ENCODE measurements around the gene FAM47B.

The FAM47B gene

DNA sequence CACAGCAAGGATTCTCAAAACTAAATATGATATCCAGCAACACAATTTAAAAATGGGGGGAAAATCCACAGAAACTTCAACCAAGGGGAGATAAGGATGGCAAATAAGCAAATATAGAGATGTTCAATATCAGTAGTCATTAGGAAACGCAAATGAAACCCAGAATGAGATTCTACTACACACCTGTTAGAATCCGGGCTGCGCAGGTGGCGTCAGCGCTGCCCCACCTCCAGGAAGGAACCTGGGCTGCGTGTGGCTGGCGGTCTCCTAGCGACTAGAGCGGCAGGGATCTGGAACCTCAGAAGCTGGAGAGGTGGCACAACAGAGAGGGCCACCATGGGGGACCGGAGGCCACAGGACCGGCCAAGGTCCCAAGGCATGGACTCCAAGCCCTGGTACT lies at the start of gene FAM47B:
TSS of gene FAM47B (plus strand) at position 301 of the 400 bp plus-strand sequence. CDS start at position 337, 36 bp downstream.
- no peak for DNase-seq

DNA sequence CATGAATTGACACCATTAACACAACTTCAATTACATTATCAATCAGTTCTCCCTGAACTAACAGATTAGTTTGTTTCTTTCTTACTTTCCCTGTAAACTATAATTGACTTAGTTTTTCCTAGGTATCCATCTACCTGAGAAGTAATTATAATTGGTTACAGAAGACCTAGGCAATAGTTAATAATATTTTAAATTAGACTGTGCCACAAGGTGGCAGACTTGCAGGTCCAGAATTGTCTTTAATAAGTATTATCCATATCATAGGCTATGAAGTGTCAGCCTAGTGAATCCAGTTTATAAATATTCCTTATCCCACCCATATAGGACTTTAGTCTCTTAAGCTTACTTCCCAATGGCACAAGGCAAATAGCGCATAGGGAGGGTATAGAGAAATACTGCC lies 48.9 kb upstream of the FAM47B start:
- DNase-seq = no peak

DNA sequence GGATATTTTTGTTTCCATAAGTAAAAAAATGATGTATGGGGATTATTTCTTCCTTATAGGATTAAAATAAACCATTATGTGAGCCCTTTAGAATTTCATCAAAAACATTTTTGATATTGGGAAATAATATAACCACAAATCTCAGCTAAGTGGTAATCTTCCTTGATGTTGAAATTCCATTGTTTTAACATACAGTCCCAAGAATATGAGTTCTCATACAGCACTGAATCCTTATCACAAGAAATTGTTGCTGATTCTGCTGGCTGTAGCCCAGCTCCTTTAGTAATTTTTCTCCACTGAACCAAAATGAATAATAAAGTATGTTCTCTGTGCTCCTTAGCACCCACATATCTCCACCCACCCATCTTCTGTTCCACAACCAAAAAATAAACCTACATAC lies 41.9 kb upstream of the FAM47B start:
- DNase-seq = no peak

DNA sequence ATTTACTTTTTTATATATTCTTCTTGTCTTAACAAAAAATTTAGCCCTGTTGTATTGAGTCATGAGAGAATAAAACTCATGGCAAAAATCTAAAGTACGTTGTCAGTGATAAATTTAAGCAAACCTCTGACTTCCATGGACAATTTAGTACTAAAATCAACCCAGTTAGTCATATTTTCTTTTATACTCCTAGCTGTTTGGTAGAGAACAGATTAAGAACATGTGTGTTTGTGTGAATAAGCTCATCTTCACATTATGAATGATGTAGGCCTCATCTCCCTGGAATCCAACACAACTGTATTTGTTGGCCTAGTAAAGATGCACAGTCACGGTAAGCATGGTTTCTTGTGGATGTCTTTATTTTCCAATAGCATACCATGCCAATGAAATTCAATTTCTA lies 40.8 kb upstream of the FAM47B start:
- no peak for DNase-seq

DNA sequence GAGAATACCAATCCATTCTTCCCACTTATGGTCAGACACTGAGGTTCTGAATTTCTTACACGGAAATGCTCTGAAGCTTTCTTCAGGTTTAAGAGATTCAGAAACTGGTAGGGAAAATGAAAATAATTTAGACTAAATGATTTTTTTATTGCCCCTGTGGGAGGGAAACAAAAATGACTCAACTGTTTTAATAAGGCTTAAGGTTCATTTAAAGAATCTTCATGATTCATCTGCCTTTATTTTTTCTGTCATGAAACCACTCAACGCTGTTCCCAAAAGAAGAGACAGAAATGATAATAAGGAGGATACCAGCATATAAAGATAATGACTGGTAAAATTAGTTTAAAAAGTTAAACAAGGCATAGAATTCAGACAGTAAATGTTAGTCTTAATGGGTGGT lies 39.3 kb upstream of the FAM47B start:
- DNase-seq = no peak

DNA sequence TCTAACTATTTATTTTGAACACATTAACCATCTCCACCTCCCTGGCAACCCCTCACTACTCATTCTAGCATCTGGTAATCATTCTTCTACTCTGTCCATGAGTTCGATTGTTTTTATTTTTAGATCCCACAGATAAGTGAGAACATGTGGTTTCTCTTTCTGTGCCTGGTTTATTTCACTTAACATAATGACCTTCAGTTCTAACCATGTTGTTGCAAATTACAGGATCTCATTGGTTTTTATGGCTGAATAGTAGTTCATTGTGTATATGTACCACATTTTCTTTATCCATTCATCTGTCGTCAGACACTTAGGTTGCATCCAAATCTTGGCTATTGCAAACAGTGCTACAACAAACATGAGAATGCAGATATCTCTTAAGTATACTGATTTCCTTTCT lies 33.4 kb upstream of the FAM47B start:
- no peak for DNase-seq

DNA sequence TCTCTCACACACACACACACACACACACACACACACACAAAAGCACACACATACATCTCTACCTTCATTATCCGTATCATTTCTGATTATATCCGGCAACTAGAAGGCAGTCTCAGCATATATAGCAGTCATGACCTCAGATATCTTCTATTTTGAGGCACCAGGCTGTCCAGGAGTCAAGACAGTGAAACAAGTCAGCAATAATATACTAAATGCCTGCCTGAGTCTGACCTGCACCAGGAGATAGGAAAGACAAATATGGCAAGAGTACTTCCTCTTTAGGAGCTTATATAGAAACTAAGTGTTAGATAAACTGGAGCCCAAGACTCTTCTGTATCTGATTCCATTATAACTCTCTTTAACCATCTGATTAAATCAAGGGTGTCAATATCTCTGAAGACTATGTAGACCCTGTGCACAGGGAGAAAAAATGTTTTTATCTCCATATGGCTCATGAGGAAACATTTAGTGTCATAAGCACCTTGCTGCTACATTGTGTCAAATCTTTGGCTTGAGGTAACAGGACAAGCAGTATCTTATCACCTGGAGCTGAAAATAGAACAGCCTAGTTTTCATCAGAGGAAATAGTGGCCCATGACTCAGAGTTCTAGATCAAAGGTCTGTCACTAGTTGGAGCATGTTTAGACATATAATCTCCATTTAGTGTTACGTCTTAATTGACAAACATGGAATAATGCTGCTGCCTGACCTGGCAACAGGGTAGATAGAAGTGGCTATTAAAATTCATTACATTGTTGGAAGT lies 27.0 kb upstream of the FAM47B start:
- DNase-seq = no peak

DNA sequence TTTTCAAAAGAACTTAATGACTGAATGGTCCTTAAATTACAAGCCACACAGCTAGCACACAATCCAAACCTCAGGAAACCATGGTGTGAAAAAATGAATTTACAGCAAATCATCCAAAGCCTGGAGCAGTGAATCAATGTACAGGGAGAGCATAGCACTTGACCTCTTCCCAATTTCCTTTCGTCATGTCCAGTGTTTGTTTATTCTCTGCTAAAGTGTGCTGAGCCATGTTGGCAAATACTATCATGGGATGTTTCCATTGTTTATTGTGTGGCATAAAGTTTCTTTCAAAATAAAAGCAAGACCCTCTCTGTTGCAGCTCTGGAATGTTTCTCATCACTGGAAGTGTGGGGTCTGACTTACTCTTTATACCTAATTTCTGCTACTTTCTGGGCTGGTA lies 25.4 kb upstream of the FAM47B start:
- no peak for DNase-seq

DNA sequence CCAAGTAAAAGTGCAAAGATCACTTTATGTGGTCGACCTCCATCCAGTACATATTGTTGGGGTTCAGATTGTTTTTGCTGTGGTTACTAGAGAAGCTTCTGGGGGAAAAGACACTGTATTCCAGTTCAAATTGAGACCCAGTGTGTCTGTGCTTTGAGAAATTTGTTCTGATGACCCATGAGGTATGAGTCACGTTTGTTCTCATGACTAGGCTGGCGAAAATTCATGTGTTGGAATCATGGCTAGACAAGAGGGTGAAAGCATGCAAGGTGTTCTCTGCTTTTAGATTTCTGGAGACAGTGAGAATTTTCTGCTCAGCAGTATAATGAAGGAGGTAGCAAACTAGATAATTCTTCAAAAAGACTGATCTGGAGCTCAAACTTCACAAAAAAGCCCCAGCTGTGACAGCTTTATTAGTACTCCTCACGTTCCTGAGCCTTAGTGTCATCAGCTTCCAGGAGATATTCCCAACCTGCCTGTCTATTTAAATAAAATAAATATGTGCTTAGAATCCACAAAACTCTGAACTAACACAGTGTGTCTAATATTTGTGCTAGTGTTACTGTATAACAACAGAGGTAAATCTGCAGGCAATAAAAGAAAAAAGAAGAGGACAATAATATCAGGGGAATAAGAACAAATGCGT lies 24.4 kb upstream of the FAM47B start:
- DNase-seq = no peak

DNA sequence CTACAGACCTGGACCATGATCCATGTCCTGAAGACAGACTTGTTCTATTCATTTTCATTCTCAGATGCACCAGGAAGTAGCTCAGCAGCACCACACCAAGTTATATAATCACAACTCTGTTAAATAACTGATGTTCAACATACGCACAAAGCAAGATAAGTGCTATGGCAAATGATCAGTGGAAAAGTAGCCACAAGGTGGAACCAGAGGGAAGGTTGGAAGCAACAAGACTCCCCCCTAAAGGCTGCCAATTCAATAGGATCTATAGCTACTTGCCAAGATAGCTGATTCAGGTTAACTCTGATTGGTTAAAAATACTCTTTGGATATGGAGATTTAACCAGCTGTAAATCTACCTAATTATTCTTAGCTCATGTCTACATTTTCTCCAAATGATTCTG lies 23.7 kb upstream of the FAM47B start:
- no peak for DNase-seq

DNA sequence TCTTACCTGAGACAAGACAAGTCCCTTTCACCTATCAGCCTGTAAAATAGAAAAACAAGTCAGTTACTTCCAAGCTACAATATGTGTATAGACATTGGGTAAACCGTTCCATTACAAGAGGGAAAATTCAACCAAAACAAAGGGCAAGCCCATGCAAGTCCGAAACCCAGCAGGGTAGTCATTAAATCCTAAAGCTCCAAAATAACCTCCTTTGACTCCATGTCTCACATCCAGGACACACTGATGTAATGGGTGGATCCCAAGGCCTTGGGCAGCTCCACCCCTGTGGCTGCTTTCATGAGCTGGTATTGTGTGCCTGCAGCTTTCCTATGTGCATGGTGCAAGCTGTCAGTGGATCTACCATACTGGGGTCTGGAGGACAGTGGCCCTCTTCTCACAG lies 14.7 kb upstream of the FAM47B start:
- DNase-seq = no peak

DNA sequence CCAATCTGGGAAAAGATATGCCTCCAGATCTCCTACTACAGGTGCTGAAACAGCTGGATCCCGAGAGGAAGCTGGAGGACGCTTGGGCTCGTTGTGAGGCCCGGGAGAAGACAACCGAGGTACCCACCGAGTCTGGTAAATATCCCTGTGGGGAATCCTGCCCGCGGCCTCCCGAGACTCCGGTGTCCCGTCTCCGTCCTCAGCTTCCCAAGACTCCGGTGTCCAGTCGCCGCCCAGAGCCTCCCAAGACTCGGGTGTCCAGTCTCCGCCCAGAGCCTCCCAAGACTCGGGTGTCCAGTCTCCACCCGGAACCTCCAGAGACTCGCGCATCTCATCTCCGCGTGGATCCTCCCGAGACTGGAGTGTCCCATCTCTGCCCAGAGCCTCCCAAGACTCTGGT lies 639 bp downstream of the FAM47B start:
- no peak for DNase-seq

DNA sequence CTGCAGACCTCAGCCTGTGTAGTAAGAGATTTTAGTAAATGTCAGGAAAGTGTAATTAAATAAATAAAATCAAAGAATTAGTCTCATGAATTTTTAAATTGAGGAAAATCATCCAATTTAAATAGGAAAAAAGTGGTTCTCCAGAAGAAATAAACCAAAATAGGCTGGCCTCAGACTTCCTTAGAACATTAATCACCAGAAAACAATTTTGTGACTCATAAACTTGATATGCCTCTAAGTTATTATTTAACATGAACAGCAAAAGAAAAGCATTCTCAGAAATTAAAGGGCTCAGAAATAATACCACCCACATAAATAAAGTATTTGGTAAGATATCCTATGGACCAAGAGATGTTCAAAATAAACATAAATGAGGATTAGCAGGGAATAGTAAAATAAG lies 14.3 kb downstream of the FAM47B start:
- no peak for DNase-seq

DNA sequence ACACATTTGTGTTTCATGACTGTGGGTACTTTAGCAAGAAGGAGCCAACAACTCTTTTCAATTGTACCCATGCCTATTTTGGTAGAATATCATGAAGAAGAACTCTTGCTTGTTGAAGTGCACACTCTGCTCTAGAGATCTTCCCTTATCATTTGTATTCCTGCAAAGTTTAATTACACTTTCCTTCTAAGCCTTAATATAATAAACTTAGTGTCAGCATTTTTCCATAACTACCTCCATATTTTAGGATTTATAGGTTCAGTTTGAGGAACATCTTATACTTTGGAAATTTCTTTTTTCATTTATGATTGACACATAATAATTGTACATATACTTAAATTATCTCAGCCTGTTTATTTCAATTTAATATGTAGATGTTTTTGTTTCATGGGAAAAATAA lies 19.1 kb downstream of the FAM47B start:
- DNase-seq = no peak

DNA sequence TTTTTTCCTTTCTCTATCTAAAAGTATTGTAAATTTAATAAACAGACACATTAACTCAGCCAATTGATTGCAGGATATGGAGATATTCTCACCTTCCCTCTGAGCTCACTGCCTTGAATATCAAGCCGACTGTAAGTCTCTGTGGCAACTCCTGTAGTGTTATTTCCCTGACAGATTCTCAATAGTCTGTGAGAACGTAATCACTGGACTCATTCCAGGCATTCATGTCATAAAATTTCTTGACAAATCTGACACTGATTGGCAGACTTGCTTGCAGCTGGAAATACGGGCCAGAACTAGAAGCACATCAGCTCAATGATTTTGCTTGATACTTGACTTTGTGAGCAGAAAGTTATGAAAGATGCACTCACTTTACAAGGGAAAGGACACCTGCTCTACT lies 29.6 kb downstream of the FAM47B start:
- DNase-seq = no peak

DNA sequence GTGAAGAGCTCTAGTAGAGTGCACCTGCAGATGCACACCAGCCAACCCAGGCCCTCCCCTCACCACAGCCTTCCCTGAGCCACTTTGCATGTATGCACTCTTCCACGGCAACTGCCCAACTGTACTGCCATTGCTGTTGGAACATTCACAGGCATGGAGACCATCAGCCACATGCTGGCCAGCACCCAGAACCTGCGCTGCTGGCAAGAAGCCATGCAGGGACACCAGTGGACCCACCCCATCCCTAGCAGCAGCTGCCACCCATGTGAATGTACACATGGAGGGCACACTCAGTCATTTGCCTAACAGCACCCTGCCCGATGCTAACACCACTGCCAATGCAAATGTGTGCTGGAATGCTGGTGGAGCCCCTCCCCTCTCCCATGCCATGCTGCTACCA lies 35.6 kb downstream of the FAM47B start:
- DNase-seq = no peak

DNA sequence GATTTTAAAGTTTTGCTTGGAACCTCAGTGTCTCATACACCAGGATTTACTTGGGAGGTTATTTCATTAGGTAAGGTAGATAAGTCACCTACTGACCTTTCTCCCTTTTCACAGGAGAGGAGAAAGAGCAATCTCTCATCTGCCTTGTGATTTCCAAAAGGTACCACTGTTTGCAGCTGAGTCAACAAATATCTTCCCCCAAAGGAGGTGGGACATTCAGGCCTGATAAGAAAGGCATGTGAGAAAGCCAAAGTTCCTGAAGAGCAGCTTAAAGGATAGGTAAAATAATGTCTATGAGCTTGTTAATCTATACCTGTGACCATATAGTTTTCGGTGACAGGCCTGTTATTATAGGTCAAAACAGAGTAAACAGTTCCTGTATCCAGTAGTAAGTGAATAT lies 45.0 kb downstream of the FAM47B start:
- DNase-seq = no peak
